ENCODE measurements around the gene GARS1.
"Not testable (repeated sequence)": the region's sequence is repeated elsewhere in the genome, so short reads cannot be mapped to it uniquely, and the experiment has no call there.

GARS1 gene

GRCh38 chr7:30594540-30595435 lies at the start of gene GARS1:
TSS of gene GARS1 (plus strand) at chr7:30594878. CDS start at chr7:30594922, 44 bp downstream.
- DNase-seq = peak; percentile 72

GRCh38 chr7:30545791-30546555 lies 48.7 kb upstream of the GARS1 start:
- DNase-seq = no peak

- no peak for DNase-seq
These were observed 48.1 kb upstream of the GARS1 start for GRCh38 chr7:30546596-30546995.

GRCh38 chr7:30548845-30549244 lies 45.8 kb upstream of the GARS1 start:
- DNase-seq = peak; percentile 84

- DNase-seq = no peak
These were observed 44.7 kb upstream of the GARS1 start for GRCh38 chr7:30549931-30550493.

GRCh38 chr7:30552330-30552729 lies 42.3 kb upstream of the GARS1 start:
- DNase-seq = no peak

- DNase-seq = no peak
These were observed 41.5 kb upstream of the GARS1 start for GRCh38 chr7:30553141-30553540.

GRCh38 chr7:30553546-30553945 lies 41.1 kb upstream of the GARS1 start:
- DNase-seq = no peak

GRCh38 chr7:30555525-30555924 lies 39.2 kb upstream of the GARS1 start:
- DNase-seq = no peak

GRCh38 chr7:30556840-30557239 lies 37.8 kb upstream of the GARS1 start:
- DNase-seq = no peak

- DNase-seq = no peak
These were observed 37.4 kb upstream of the GARS1 start for GRCh38 chr7:30557245-30557644.

GRCh38 chr7:30559611-30560010 lies 35.1 kb upstream of the GARS1 start:
- DNase-seq = no peak

GRCh38 chr7:30561389-30561788 lies 33.3 kb upstream of the GARS1 start:
- no peak for DNase-seq

- DNase-seq = peak; percentile 54
These were observed 32.2 kb upstream of the GARS1 start for GRCh38 chr7:30562498-30562897.

GRCh38 chr7:30562909-30563308 lies 31.8 kb upstream of the GARS1 start:
- DNase-seq = no peak

- no peak for DNase-seq
These were observed 31.2 kb upstream of the GARS1 start for GRCh38 chr7:30563326-30563942.

- peak; percentile 89 for DNase-seq
These were observed 30.3 kb upstream of the GARS1 start for GRCh38 chr7:30564243-30564892.

GRCh38 chr7:30566596-30566995 lies 28.1 kb upstream of the GARS1 start:
- DNase-seq = no peak

- DNase-seq = no peak
These were observed 27.6 kb upstream of the GARS1 start for GRCh38 chr7:30567081-30567480.

GRCh38 chr7:30570238-30570637 lies 24.4 kb upstream of the GARS1 start:
- DNase-seq = not testable (repeated sequence)

- DNase-seq = no peak
These were observed 22.4 kb upstream of the GARS1 start for GRCh38 chr7:30572212-30572841.

- DNase-seq = no peak
These were observed 18.8 kb upstream of the GARS1 start for GRCh38 chr7:30575910-30576309.

Data from NCI-H510A treated with DMSO at 0.1 percent for 48 hours (cell line).